Parathyroid adenoma (tissue), 2 donors: ENCODE measurements around the gene TMEM127.

Experiments
- H2AFZ ChIP-seq: fragments of 300-600 bp; sonication (generic); one replicate; pipeline ENCODE4 v1.7.0; 2017; ENCODE audit warnings: antibody characterized with exemption, mild to moderate bottlenecking
- H3K27ac ChIP-seq: fragments of 300-600 bp; sonication (generic); one replicate; pipeline ENCODE4 v1.7.0; 2017
- H3K27me3 ChIP-seq: fragments of 300-600 bp; sonication (generic); one replicate; pipeline ENCODE4 v1.7.0; 2017; ENCODE audit warnings: low read length; ENCODE audit not compliant: control insufficient read depth, insufficient read depth
- H3K36me3 ChIP-seq: fragments of 300-600 bp; sonication (generic); one replicate; pipeline ENCODE4 v1.7.0; 2017; ENCODE audit warnings: low read length; ENCODE audit not compliant: control insufficient read depth, insufficient read depth
- H3K4me1 ChIP-seq: fragments of 300-600 bp; sonication (generic); one replicate; pipeline ENCODE4 v1.7.0; 2017; ENCODE audit warnings: control low read depth
- H3K4me2 ChIP-seq: fragments of 300-600 bp; sonication (generic); one replicate; pipeline ENCODE4 v1.7.0; 2017; ENCODE audit warnings: low read length
- H3K4me3 ChIP-seq: fragments of 300-600 bp; sonication (generic); one replicate; pipeline ENCODE4 v1.7.0; 2017; ENCODE audit warnings: low read depth, low read length
- H3K79me2 ChIP-seq: fragments of 300-600 bp; sonication (generic); one replicate; pipeline ENCODE4 v1.7.0; 2017; ENCODE audit warnings: control low read depth
- H3K9ac ChIP-seq: fragments of 300-600 bp; sonication (generic); one replicate; pipeline ENCODE4 v1.7.0; 2017; ENCODE audit warnings: mild to moderate bottlenecking
- H3K9me3 ChIP-seq: fragments of 300-600 bp; sonication (generic); one replicate; pipeline ENCODE4 v1.7.0; 2017; ENCODE audit warnings: low read length; ENCODE audit not compliant: control insufficient read depth
- TF ChIP-seq, protein P1 (sequence below): fragments of 300-600 bp; sonication (generic); IDR thresholded peaks from one replicate; pipeline ENCODE4 v1.7.0; 2017; ENCODE audit warnings: antibody characterized with exemption, mild to moderate bottlenecking
- donor health status: primary hyperparathyroidism.

The TMEM127 gene

DNA sequence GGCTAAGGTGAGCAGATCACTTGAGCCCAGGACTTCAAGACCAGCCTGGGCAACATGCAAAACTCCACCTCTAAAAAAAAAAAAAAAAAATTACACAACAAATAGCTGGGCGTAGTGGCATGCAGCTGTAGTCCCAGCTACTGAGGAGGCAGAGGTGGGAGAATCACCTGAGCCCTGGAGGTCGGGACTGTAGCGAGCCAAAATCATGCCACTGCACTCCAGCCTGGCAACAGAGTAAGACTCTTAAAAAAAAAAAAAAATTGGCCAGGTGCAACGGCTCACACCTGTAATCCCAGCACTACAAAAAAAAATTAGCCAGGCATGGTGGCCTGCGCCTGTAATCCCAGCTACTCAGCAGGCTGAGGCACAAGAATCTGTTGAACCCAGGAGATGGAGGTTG lies 64.5 kb downstream of the TMEM127 start:
- Histone ChIP-seq H3K27me3 (no peaks in the 10 kb centered on the region), H3K27ac (no peak overlapping the region), H3K4me3 (no peak overlapping the region), H3K9ac (no peak overlapping the region), H3K36me3 (no peaks in the 10 kb centered on the region), H3K79me2 (peaks cover 61% of the 10 kb centered on the region), H2AFZ (no peak overlapping the region), H3K4me2 (no peak overlapping the region), H3K4me1 (peaks cover 9% of the 10 kb centered on the region), H3K9me3 (no peaks in the 10 kb centered on the region)
- TF ChIP-seq, protein P1, sequence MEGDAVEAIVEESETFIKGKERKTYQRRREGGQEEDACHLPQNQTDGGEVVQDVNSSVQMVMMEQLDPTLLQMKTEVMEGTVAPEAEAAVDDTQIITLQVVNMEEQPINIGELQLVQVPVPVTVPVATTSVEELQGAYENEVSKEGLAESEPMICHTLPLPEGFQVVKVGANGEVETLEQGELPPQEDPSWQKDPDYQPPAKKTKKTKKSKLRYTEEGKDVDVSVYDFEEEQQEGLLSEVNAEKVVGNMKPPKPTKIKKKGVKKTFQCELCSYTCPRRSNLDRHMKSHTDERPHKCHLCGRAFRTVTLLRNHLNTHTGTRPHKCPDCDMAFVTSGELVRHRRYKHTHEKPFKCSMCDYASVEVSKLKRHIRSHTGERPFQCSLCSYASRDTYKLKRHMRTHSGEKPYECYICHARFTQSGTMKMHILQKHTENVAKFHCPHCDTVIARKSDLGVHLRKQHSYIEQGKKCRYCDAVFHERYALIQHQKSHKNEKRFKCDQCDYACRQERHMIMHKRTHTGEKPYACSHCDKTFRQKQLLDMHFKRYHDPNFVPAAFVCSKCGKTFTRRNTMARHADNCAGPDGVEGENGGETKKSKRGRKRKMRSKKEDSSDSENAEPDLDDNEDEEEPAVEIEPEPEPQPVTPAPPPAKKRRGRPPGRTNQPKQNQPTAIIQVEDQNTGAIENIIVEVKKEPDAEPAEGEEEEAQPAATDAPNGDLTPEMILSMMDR, result no peak

- Histone ChIP-seq H2AFZ (no peak overlapping the region), H3K79me2 (peaks cover 51% of the 10 kb centered on the region), H3K9me3 (no peaks in the 10 kb centered on the region), H3K27me3 (no peaks in the 10 kb centered on the region), H3K4me3 (no peak overlapping the region), H3K36me3 (no peaks in the 10 kb centered on the region), H3K4me2 (no peak overlapping the region), H3K9ac (no peak overlapping the region), H3K4me1 (peaks cover 3% of the 10 kb centered on the region), H3K27ac (no peak overlapping the region)
- TF ChIP-seq, protein P1, result no peak
Measured at GRCh38 chr2:96198921-96199320, 66.9 kb downstream of the TMEM127 start.
